ENCODE data around the gene CTNNA2. TPM values are rescaled to one million over a fixed set of nuclear protein-coding genes. Genes with fewer than 3 reads are reported as not detected.

CTNNA2 gene
- total and polyA plus RNA-seq, 2 of the 8 experiments (the other 6 are each of a cell fraction or from before 2014, with no cell fraction given), result 3.9 to 9.0 TPM

GRCh38 chr2:80549901-80550300, 1037.0 kb downstream of the CTNNA2 start:
- TF ChIP-seq CHD1 (IDR thresholded peaks at IDR 0.05; ENCODE audit: low read depth, low read length) (no peak), SP2 (IDR thresholded peaks at IDR 0.05; ENCODE audit: low read length) (no peak), SIX5 (IDR thresholded peaks at IDR 0.05; ENCODE audit: low read depth, low read length) (no peak), BACH1 (IDR thresholded peaks at IDR 0.05; ENCODE audit: low read length) (no peak)
- Histone ChIP-seq H3K23ac (ENCODE audit: insufficient read length) (no peak overlapping the region), H2BK120ac (replicated peaks; ENCODE audit: low read depth, low read length) (no peak overlapping the region), H2BK12ac (ENCODE audit: low read depth, low read length) (no peak overlapping the region), H3K27me3 (replicated peaks in 1 of 4; ENCODE audit: control insufficient read depth in 3 of 4, extremely low read depth in 1 of 4, insufficient read depth in 3 of 4, low read length in 3 of 4) (peaks cover 0 to 2% (median 0%) of the 10 kb centered on the region in 4 experiments; a peak in 1 of 7 replicates), H3K4me1 (replicated peaks in 1 of 4; ENCODE audit: control insufficient read depth in 3 of 4, insufficient read depth in 4 of 4, low read length in 3 of 4) (peaks cover 0 to 12% (median 9%) of the 10 kb centered on the region in 4 experiments; a peak in 4 of 7 replicates), H2AK5ac (ENCODE audit: low read depth, low read length) (no peak overlapping the region), H3K79me1 (ENCODE audit: low read depth, low read length) (no peaks in the 10 kb centered on the region), H2BK20ac (ENCODE audit: low read length) (no peak overlapping the region), H2BK5ac (ENCODE audit: low read depth, low read length) (no peak overlapping the region), H3K79me2 (ENCODE audit: control insufficient read depth in 1 of 2, insufficient read depth in 2 of 2, low read length in 2 of 2) (no peaks in the 10 kb centered on the region), H4K91ac (replicated peaks; ENCODE audit: insufficient read length, low read length) (no peak overlapping the region), H3K9me3 (ENCODE audit: insufficient read depth in 2 of 2, low read depth in 1 of 2, low read length in 1 of 2) (no peaks in the 10 kb centered on the region), H4K8ac (ENCODE audit: extremely low read depth, insufficient read depth, low read length) (no peak overlapping the region), H3K14ac (ENCODE audit: insufficient read length) (no peak overlapping the region), H2BK15ac (ENCODE audit: low read length) (no peak overlapping the region), H3K4me2 (ENCODE audit: insufficient read depth in 1 of 2, low read depth in 2 of 2, low read length in 2 of 2) (no peak overlapping the region), H2AFZ (ENCODE audit: low read length) (no peak overlapping the region), H3K27ac (ENCODE audit: low read depth, low read length) (no peak overlapping the region), H3K56ac (replicated peaks; ENCODE audit: insufficient read length, low read depth, low read length) (no peak overlapping the region), H4K20me1 (replicated peaks in 1 of 2; ENCODE audit: control insufficient read depth in 1 of 2, insufficient read depth in 2 of 2, low read length in 2 of 2) (no peaks in the 10 kb centered on the region), H3K18ac (ENCODE audit: extremely low read depth, low read length) (no peak overlapping the region), H4K5ac (ENCODE audit: insufficient read length, low read depth, low read length) (no peak overlapping the region), H3K36me3 (ENCODE audit: control insufficient read depth in 2 of 4, insufficient read depth in 4 of 4, low read length in 3 of 4) (no peaks in the 10 kb centered on the region), H3K9ac (replicated peaks in 1 of 4; ENCODE audit: extremely low read depth in 1 of 4, low read depth in 3 of 4, low read length in 3 of 4) (no peak overlapping the region), H3K4ac (replicated peaks; ENCODE audit: insufficient read length, low read depth, low read length) (no peak overlapping the region), H3K23me2 (ENCODE audit: low read depth, low read length) (no peaks in the 10 kb centered on the region), H3K4me3 (ENCODE audit: extremely low read depth in 1 of 4, insufficient read depth in 2 of 4, low read depth in 3 of 4, low read length in 4 of 4) (no peak overlapping the region)
- no peak for FAIRE-seq
- 91% methylated on average over 3 of the region's 3 CpGs; no CpG with 5 or more reads in 1 of the 2 experiments for WGBS, 2 experiments (ENCODE audit: extremely low coverage in 1 of 2, insufficient coverage in 1 of 2, insufficient read length in 1 of 2, insufficient replicate concordance in 2 of 2, low coverage in 1 of 2, low lambda C conversion rate in 2 of 2, missing lambda C conversion rate in 1 of 2)
- DNase-seq (ENCODE audit: low read depth in 1 of 2, low spot score in 2 of 2), result no peak
- ChIA-PET POLR2A (ENCODE audit: partially characterized antibody) (no interaction called here), CTCF (ENCODE audit: partially characterized antibody) (no interaction called here)

Data from H1 (cell line).